Right forelimb (tissue), 1 donor: ENCODE results near the gene KIF1A.
"Not testable (repeated sequence)": the region's sequence is repeated elsewhere in the genome, so short reads cannot be mapped to it uniquely, and the experiment has no call there.

Source experiments
- DNase-seq: peaks from one replicate; pipeline ENCODE4 v3.0.0-alpha.2; 2018

Gene KIF1A

GRCh38 chr2:240717181-240717641 lies 102.8 kb downstream of the KIF1A start:
- no peak for DNase-seq

- no peak for DNase-seq
Measured at GRCh38 chr2:240716130-240716798, 103.8 kb downstream of the KIF1A start.

GRCh38 chr2:240714747-240715725 lies 105.0 kb downstream of the KIF1A start:
- no peak for DNase-seq

- no peak for DNase-seq
Measured at GRCh38 chr2:240713928-240714746, 105.9 kb downstream of the KIF1A start.

GRCh38 chr2:240713071-240713927 lies 106.7 kb downstream of the KIF1A start:
- DNase-seq: no peak

- no peak for DNase-seq
Measured at GRCh38 chr2:240712121-240712520, 107.9 kb downstream of the KIF1A start.

GRCh38 chr2:240711701-240712100 lies 108.3 kb downstream of the KIF1A start:
- no peak for DNase-seq

GRCh38 chr2:240711296-240711695 lies 108.7 kb downstream of the KIF1A start:
- DNase-seq: no peak

- no peak for DNase-seq
Measured at GRCh38 chr2:240708457-240708856, 111.6 kb downstream of the KIF1A start.

GRCh38 chr2:240707821-240708220 lies 112.2 kb downstream of the KIF1A start:
- no peak for DNase-seq

- no peak for DNase-seq
Measured at GRCh38 chr2:240707043-240707756, 112.8 kb downstream of the KIF1A start.

- DNase-seq: no peak
Measured at GRCh38 chr2:240705204-240705791, 114.7 kb downstream of the KIF1A start.

GRCh38 chr2:240704651-240705050 lies 115.4 kb downstream of the KIF1A start:
- no peak for DNase-seq

- DNase-seq: no peak
Measured at GRCh38 chr2:240703417-240704341, 116.3 kb downstream of the KIF1A start.

- DNase-seq: no peak
Measured at GRCh38 chr2:240702640-240703011, 117.4 kb downstream of the KIF1A start.

GRCh38 chr2:240701736-240702639 lies 118.0 kb downstream of the KIF1A start:
- DNase-seq: no peak

- no peak for DNase-seq
Measured at GRCh38 chr2:240701091-240701735, 118.8 kb downstream of the KIF1A start.

- DNase-seq: not testable (repeated sequence)
Measured at GRCh38 chr2:240700616-240701015, 119.4 kb downstream of the KIF1A start.
